HG02943 (cell line): ENCODE results near the gene CLDN12.

Experiments
- ATAC-seq: cut with Tn5 transposase; IDR thresholded peaks from one replicate; pipeline ENCODE4 v1.9.1; 2021; ENCODE audit warnings: mild to moderate bottlenecking, low read depth, moderate library complexity; ENCODE audit not compliant: unreplicated experiment

The CLDN12 gene

DNA sequence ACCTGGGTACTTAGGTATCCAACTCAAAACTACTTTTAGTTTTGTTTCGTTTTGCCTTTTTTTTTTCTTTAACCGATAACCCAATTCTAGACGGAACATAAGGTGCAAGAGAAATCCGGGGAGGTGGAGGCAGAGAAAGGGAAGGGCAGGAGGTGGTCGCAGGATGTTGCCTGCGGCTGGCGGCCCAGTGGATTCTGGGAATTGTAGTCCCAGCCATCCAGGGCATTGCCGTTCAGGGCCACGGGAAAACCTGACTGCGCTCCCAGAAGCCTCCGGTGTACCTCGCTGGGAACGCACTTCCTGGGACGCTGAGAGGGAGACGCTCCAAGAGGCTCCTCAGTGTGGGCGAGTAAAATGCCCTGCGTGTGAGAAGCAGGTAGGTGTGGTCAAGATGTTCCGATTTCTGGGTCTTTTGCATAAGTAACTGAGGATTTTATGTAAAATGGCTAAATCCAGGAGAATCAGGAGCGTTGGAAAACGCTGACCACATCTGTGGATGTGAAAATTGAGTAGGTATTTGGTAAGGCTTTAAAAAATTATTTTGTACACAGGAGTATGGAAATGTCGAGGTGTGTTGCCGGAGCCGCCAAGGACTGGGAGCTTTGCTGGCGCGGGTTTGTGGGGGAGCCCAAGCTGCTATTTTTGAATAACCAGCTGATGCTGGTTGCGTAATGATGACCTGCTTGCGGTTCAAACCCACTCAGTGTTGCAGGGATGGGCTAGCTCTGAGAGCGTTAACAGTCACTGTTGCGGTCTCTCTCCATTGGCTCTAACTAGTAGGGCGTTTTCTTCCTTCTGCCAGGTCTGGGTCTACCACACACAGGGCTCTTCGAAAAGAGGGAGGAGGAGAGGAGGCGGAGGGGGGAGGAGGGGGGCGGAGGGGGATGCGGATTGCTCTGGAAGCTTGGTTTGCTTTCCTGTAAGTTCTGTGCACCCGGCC, at the start of gene CLDN12:
TSS of gene CLDN12 (plus strand) at position 288 of the 940 bp plus-strand sequence. CDS start 9,216 bp downstream, outside the sequence.
- peak; percentile 96 for ATAC-seq

- ATAC-seq, result no peak
These were observed 19.8 kb upstream of the CLDN12 start for GRCh38 chr7:90383422-90383821.

DNA sequence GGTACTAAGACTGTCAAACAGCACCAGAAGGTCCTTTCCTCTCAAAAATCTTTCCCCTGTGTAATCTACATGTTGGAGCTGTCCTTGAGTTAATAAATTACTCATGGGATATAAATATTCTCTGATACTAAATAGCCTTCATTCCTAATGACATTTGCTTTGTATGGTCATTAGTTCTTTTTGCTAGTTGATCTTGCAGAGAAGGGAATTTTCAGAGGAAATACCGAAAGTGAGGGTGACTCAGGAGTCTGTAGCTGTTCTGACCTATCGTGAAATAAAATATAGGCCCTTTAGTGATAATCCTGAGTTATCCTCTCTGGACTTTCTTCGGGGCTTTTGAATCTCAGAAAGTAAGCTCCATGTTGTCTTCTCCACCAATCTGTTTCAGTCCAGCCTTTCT, 19.4 kb upstream of the CLDN12 start:
- no peak for ATAC-seq

DNA sequence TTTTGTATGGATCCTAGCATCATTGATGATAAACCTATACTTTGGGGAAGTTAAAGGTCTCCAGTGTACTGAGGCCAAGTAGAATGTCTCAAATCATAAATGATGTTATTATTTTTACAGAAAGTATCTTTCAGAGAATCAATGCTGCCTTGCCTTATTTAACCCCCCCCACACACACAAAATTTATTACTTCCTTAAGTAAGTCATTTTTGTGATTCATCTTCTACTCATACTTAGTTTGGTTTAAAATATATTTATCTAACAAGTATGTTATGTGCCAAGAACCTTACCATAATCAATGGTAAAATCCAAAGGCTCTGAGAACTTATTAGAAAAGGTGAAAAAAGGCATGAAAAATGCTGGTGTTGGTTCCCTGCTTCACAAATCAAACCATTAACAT, 18.8 kb upstream of the CLDN12 start:
- no peak for ATAC-seq

- no peak for ATAC-seq
These were observed 15.6 kb upstream of the CLDN12 start for GRCh38 chr7:90387470-90388240.

DNA sequence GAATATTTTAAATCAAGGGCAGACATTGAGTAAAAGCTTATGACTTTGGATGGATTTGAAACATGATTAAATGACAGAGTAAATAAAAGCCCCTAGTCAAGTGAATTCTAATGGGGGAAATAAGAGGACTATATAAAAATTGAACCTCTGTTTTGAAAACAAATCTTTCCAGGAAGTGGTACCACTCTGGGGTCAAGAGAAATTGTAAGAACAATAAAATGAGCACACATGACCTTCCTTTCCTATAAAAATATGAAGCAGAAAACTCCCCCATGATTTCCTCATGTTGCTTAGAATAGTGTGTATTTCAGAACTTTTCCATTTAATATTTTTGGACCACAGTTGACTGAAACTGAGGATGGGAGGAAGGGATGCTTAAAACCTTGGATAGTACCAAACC, 12.3 kb upstream of the CLDN12 start:
- ATAC-seq, result no peak

- ATAC-seq, result no peak
These were observed 11.8 kb upstream of the CLDN12 start for GRCh38 chr7:90391488-90391887.

DNA sequence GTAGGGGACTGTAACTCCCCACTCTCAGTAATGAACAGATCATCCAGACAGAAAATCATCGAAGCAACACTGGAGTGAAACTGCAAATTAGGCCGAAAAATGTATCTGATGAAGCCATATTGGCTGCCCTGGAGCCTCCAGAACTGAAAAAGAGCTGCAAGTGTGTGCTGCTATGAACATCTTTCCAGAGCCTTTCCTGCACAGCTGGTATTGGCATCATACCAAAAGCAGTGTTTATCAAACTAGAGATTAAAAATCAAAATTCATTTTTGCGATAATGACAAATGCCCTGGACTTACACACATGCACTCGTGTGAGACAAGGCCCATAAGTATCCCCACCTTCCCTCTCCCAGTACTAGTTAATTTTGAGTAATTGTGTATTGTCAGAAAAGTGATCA, 6.8 kb upstream of the CLDN12 start:
- no peak for ATAC-seq

DNA sequence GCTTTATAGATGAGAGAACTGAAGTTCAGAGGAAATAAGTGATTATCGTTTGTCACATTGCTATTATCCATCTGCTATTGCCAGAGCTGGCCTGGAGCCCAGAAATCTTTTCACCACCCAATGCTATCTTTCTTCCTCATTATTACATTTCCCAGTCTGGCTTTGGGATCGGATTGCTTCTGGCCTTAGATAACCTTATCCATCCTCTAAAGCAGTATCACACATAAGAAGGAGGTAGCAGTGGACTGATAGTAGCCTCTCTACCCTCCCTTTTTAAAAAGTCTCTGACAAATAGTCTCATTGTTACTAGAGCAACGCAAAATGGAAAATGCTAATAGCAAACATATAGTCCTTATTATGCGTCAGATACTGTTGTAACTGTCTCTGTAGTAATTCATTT, 1.3 kb upstream of the CLDN12 start:
- ATAC-seq, result no peak

GRCh38 chr7:90402785-90403173, 482 bp upstream of the CLDN12 start:
- ATAC-seq, result no peak

DNA sequence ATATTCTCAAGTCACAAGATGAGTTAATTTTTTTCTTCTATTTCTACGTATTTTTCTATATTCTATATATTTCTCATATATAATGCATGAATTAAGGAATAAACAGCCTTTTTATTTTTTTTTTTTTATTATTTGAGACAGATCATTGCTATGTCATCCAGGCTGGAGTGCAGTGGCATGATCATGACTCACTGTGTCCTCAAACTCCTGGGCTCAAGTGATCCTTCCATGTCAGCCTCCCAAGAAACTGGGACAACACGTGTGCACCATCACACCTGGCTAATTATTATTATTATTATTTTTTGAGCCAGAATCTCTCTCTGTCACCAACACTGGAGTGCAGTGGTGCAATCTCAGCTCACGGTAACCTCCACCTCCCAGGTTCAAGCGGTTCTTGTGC, 1.5 kb downstream of the CLDN12 start:
- no peak for ATAC-seq

- ATAC-seq, result no peak
These were observed 4.2 kb downstream of the CLDN12 start for GRCh38 chr7:90407484-90407821.

DNA sequence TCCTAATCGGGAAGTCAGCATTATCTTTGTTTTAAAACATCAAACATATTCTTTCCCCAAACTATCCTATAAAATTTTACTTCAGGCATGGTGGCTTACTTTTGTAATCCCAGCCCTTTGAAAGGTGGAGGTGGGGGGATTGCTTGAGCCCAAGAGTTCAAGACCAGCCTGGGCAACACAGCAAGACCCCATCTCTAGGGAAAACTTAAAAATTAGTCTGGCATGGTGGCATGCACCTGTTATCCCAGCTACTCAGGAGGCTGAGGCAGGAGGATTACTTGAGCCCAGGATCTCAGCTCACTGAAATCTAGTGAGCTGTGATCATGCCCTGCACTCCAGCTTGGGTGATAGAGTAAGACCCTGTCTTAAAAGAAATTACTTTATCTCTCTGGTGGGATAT, 4.9 kb downstream of the CLDN12 start:
- no peak for ATAC-seq

- ATAC-seq, result no peak
These were observed 6.4 kb downstream of the CLDN12 start for GRCh38 chr7:90409667-90410066.

- no peak for ATAC-seq
These were observed 8.2 kb downstream of the CLDN12 start for GRCh38 chr7:90411510-90411909.

GRCh38 chr7:90412458-90413184, 9.4 kb downstream of the CLDN12 start:
- no peak for ATAC-seq

DNA sequence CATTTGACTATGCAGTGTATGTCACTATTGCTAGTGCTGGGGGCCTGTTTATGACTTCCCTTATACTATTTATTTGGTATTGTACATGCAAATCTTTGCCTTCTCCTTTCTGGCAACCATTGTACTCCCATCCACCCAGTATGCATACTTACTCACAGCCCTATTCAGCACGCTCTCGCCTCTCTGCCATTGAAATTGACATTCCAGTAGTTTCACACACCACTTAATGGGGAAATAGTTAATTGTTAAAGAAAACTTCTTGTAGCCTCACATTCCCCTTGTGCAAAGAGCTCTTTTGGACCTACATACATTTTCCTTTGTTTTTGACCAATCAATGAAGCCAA, 9.9 kb downstream of the CLDN12 start:
- ATAC-seq, result no peak

- no peak for ATAC-seq
These were observed 18.4 kb downstream of the CLDN12 start for GRCh38 chr7:90421651-90422050.

DNA sequence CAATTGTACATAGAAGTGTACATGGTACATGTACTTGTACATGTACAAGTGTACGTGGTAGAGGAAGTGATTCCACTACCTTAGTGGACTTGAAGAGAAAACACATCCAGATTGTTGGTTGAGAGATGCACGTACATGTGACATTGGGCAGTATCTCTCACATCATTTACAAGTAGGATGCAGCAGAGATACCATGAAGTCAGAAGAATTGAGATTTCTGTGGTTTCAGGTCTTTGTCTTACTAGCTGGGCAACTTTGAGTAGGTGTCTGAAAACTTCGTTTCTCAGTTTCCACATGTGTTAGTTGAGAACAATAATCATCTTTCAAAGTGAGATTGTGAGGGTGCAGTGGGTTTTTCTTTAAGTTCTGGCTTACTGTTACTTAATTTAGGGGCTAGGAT, 21.5 kb downstream of the CLDN12 start:
- peak; percentile 77 for ATAC-seq

DNA sequence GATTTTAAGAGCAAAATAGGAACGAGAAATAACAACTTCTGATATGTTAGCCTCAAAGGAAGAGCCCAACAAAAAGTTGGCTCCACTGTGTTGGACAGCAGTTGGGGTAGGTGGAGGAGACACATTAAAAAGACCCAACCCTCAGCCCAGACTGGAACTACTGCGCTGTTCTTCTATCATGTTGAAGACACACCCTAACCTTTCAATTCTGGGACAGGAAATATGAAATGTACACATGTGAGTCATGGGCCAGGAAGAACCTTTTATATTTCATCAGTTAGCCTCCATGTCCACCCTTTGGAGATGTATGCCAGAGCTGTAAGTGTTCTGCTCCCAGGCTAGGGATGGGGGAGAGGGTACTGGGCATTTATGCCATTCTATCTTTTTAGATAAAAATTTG, 22.1 kb downstream of the CLDN12 start:
- no peak for ATAC-seq
